ENCODE measurements around the gene KLHL41.

- TF ChIP-seq CTCF (IDR thresholded peaks at IDR 0.05) = no peak
- no peak for TF ChIP-seq POLR2A (IDR thresholded peaks at IDR 0.05)
Measured at GRCh38 chr2:169490834-169491233, 18.7 kb upstream of the KLHL41 start.

Measured in adrenal gland (tissue), 5 donors.